UCSD-AML1 (cell line): ENCODE results near the gene HSPB8.
A peak's percentile ranks its signal among the peaks of the same experiment; 100 is the strongest.
"Not testable (repeated sequence)": the region's sequence is repeated elsewhere in the genome, so short reads cannot be mapped to it uniquely, and the experiment has no call there.

Experiments used
- DNase-seq: peaks from one replicate; lab custom pipeline; 2025; ENCODE audit not compliant: unreplicated experiment; lab: John Stamatoyannopoulos, UW

HSPB8 gene

DNA sequence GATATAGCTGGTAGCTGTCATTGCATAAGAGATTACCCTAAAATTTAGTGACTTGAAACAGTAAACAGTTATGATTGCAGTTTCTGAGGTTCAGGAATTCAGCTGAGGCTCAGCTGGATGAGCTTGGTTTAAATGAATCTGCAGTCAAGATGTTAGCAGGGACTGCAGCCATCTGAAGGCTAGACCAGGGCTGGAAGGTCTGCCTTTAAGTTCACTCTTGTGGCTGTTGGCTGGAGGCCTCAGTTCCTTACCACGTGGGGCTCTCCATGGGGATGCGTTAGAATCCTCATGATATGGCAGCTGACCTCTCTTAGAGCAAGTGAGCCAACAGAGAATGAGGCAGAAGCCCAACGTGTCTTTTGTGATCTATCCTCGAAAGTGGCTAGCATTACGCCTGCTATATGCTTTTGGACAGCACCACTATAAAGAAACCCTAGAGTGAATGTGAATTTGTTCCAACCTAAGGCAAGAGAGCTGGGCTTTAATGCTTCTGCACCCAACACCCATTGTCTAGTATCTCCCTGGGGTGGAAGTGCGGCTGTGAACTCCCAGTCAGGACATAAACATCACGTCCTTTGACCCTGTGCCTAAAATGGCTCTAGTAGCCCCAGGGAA, 26.0 kb downstream of the HSPB8 start:
- DNase-seq: no peak

DNA sequence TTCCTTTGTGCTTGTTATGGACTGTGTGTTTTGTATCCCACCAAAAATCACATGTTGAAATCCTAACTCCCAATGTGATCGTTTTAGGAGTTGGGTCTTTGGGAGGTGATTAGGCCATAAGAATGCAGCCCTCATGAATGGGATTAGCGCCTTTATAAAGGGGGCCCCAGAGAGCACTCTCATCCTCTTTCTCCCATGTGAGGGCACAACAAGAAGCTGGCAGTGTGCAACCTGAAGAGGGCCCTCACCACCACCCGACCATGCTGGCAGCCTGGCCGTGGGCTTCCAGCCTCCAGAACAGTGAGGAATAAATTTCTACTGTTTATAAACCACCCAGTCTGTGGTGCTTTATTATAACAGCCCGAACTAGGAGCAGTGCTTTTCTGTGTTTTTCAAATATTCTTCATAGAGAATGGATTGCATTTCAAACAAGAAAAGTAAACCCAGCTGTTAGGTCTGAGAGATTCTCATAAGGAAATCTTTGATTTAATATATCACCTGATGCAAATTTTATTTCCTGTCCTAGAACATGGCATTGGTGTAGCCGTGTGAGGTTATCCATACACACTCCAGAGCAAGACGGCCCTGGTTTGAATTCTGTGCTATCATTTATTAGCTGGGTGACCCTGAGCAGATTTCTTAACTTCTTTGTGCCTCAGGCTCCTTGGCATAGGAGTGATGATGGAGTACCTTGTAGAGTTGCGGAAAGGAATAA, 27.8 kb downstream of the HSPB8 start:
- DNase-seq: peak; percentile 23

DNA sequence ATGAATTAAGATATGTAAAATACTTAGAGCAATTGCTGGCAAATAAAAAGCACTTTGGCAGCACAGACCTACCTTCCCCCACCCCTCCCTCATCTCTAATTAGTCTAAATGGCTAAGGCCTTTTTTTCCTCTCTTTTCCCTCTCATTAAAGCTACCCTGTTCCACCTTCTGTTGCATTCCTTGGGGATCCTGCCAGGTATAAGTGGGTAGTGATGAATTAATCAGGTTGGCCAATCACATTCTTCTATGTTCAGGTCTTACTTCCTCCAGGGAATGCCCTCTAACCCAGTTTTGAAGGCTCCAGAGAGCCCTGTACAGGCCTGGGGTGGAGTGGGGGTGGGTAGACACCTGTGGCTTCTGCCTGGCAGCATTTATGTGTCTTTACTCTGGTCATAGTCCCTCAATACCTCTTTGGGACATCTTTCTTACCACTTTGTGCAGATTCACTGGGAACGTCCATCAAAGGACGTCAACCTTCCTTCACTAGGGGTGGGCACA, 28.4 kb downstream of the HSPB8 start:
- DNase-seq: no peak

DNA sequence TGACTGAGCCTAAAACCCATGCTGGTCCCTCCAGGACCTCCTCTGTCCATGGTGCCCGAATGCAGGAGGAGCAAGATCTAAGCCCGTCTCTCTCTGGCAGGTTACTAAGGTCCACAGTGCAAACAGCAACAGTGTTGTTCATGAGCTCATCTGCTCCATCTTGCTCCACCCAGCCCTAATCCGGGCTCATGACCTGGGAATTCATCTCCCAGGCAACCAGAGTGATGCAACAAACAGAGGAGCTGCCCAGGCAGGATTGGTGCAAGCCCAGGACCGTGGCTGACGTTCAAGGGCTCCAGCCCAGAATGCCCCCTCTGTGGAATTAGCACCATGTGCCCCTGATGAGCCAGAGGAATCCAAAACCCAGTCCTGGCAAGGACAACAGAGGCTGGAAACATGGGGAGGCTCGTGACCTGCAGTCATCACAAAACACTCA, 29.9 kb downstream of the HSPB8 start:
- no peak for DNase-seq

DNA sequence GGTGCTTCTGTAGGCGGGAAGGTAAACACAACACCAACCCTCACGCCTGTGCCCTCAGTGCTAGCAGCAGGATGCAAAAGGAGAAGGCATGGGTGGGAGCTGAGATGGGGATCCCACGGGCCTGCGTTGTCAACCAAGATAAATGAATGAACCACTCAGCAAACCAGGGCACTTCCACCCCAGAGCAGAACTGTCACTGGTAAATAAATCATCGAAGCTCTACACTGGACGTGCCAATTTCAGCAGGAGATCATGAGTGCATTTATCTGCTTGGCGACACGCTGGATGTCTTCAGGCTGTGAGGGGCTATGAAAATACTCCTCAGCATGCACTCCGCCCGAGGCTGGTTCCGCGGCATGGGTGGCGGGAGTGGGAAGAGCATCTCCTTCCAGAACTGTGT, 33.2 kb downstream of the HSPB8 start:
- no peak for DNase-seq

DNA sequence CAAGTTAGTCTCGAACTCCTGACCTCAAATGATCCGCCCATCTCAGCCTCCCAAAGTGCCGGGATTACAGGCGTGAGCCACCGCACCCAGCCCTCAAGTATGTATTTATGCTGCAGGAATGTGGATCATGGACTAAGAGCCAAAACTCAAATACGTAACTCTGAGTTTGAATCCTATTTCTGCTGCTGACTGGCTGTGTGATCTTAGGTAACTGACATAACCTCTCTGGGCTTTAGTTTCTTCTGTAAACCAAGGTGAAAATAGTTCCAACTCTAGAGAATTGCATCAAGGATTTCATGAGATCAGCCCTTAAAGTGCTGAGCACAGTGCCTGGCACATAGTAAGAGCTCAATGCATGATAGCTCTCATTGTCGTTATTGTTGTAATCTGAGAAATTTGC, 37.4 kb downstream of the HSPB8 start:
- DNase-seq: no peak

DNA sequence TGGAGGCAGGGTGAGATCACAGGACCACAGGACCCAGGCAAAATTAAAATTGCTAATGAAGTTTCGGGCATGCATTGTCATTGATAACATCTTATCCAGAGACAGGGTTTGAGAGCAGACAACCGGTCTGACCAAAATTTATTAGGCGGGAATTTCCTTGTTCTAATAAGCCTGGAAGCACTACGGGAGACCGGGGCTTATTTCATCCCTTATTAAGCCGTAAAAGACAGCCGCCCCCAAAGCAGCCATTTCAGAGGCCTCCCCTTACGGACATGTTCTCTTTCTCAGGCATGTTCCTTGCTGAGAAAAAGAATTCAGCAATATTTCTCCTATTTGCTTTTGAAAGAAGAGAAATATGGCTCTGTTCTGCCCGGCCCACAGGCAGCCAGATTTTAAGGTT, 40.1 kb downstream of the HSPB8 start:
- not testable (repeated sequence) for DNase-seq

DNA sequence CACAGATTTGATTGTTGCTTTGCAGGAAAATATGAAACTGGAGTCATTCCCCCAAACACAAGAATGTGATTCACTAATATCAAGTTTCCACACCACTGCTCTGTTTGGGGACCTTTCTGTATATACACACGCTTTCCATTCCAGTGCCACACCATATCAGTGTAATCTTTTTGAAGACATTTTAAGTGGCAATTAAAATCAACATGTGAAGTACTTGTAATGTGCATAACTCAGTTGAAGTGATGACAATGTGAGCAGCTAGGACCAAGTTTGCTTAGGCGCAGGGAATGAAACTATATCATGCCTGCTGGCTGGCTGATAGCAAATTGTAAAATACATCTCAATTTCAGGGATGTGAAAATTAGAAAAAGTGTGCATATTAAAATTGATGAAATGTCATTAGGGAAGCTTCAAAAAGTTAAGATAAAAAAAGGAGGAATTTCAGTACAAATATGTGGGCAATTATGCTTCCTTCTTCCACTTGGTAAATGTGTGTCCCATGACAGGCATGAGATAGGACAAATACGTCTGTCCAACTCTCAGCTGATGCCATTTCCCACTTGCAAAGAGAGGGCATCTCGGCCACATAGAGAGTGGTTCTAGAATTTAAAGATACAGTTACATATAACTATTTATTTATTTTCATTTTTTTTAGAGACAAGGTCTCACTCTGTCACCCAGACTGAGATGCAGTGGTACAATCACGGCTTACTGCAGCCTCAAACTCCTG, 43.7 kb downstream of the HSPB8 start:
- no peak for DNase-seq

DNA sequence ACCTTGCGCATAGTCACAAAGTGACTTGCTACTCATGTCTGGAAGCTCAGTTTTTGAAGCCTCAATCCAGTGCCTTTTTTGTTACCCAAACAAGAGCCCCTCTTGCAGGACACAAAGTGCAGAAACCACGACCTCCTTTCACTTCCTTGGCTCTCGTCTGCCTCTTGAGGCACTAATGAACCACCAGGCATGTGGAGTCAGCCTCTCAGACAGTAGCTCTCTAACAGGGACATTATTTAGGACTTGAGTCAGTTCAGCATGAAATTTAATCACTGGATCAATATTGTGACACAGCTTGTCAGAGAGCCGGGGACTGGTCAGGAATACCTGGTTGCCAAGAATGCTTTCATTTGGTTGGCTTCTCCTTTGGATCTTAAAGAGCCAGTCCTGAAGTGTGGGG, 46.7 kb downstream of the HSPB8 start:
- DNase-seq: no peak

DNA sequence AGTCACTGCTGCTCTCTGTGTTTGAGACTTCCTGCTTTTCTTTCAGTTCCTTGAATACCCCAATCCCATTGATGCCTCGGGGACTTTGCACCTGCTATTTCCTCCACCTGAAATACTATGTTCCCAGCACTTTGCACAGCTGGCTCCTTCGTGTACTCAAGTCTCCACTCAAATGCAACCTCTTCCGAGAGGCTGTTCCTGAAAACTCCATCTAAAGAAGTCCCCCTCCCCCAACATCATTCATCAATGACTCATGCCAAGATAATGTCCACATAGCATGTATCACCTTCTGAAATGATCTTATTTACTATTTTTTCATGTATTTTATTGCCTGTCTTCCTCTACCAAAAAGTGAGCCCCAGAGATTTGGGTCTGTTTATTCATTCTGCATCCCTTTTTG, 48.6 kb downstream of the HSPB8 start:
- no peak for DNase-seq

DNA sequence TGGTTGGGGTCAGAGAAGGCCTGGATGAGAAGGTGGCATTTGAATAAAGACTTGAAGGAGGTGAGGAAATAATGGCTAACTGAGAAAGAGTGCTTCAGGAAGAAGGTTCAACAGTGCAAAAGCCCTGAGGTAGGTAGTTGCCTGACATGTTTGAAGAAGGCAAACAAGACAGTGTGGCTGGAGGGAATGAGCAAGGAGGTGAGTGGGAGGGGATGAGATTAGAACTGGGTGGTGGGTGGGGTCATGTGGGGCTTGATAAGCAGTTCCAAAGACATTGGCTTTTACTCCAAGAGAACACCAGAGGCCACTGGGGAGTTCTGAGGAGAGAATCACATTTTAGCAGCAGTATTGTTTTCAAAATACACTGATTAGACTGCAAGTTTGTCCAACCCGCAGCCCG, 50.5 kb downstream of the HSPB8 start:
- no peak for DNase-seq

DNA sequence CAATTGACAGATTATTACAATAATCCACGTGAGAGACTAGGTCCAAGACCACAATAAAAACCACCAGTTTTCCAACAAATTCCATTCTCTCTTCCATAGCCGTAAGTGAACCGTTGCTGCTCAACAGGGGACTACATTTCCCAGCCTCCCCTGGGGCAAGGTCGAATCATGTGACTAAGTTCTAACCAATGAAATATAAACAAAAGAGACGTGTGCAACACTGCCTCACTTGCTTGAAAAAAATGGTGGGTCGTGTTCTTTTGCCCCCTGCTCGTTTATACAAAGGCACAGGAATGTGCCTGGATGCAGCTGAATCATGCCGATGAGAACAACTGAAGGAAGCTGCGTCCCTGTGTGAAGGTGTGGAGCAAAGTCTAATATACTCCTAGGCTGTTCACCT, 51.1 kb downstream of the HSPB8 start:
- DNase-seq: no peak

DNA sequence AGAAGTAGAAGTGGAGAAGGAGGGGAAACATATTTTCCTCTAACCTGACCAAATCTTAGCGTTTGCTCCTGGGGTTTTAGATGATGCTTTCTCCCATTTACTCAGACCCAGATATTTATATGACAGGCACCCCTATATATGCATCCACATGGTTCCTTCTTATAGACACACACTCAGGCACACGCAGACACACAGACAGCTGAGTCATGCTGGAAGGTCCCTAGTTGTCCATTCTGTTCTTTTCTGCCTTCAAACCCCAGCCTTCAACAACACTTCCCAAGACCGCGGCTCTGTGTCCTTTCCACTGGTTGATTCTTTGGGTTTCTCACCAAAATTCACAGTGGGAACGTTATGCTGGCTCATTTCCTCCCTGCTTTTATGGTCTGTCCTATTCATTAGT, 52.1 kb downstream of the HSPB8 start:
- DNase-seq: peak; percentile 37

DNA sequence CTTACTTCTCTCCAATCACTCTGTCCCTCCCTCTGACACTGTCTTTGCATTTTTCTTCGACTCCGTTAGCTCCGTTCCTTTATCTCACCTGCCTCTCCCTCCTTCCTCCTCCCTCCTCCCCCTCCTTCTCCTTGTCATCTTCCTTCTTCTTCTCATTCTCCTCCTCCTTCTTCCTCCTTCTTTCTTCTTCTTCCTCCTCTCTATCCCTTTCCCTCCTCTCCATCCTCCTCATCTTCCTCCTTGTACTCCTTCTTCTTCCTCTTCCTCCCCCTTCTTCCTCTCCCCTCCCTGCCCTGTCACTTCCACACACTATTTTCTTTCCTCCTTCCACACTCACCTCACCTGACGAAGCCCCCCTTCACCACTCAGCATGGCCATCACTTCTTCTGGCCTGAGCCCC, 53.0 kb downstream of the HSPB8 start:
- no peak for DNase-seq

DNA sequence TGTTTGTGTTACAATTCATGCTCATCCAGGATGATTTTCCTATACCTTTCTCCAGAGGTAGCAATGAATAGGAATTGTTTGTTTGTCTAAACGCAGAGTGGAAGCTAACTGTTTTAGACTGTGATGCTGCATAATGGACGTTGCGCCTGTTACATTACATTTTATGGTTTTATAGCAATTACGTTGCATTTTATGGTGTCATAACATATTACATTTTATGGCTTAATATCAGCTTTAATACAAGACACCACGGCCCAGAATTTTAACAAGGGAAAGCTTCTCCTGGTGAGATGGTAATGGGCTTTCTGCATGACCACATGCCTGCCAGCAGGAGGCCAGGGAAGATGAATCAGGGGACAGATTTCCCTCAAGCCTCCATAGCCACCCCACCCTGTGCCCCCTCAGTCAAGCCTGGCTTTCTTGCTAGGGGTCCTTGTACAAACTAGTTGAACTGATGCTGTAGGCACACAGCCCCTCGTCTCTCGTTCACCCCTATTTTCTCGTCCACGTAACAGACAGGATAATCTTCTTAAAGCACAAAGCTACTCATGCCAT, 56.5 kb downstream of the HSPB8 start:
- no peak for DNase-seq

DNA sequence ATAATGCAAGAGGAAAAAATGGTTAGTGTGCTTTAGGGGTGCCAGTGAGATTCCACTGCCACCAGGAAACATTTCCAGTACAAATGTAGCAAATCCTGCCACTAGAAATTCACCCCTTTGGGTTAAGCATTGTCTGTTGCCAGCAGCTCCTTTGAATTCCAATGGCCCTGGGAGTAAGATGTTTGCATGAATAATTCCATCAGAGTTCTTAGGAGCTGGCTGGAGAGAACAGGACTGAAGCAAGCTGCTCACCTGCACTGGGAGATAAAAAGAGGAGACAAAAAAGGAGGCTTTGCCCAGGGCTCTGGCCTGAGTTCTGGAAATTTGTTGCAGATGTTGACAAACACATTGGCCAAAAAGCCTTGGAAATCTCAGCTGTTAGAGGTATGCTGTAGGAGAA, 57.6 kb downstream of the HSPB8 start:
- DNase-seq: no peak

DNA sequence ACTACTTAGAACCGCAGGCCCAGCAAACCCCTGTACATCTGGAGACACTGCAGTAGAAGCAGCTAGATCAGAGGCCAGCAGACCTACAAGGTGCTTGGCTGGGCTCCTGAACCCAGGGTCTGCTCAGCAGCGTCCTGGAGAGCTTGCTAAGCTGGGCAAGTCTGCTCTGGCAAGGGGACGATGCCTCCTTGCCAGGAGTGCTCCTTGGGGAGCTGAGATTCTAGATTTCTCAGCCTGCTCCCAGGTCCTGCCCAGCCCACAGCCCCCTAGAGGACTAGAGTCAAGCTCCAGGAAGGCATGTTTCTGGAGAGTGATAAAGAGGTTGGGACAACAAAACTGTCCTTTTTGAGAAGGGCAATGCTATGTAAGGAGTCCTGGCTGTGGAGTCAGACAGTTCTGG, 60.3 kb downstream of the HSPB8 start:
- DNase-seq: no peak

DNA sequence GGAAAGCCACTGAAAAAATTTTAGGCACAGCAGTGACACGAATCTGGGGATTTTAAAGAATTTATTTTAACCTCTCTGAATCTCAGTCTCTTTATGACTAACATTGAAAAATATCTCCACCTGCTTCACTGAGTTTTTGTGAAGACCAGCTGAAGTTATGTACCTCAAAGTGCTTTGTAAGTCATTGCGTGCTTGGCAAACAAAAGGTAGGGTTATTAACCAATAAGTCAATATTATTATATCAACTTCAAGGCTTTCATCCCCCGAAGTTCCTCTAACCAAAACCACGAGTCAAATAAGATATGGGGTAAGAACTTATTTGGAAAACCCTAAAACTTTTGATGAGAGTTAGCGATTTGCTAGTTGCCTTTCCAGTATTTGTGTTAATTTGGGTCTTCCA, 62.3 kb downstream of the HSPB8 start:
- DNase-seq: no peak

DNA sequence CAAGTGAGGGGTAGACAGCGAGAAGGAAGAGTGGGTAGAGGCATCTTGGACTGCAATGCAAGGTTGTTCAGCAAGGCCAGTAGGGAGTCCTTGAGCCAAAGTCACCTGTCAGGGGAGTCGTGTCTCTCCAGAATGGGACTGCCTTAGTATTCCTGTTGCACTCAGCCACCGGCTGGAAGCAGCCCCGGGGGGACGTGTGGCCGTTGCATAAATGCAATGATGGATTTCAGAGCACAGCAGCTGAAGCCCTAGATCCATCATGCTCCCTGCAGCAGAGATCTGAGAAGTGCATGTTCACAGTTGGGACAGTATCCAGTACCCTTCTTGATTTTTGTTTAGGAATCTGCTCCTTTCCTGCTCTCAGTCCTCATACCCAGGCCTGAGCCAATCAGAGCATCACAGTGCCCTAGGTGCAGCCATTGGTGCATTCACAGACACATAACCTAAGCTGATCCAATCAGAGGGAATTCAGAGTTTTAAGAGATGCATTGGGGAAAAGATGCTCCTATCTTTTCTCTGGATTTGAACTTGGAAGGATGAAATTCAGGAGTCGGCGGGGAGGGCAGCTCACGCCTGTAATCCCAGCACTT, 62.9 kb downstream of the HSPB8 start:
- no peak for DNase-seq
